ENCODE measurements around the gene CR2. TPM values are rescaled to one million over a fixed set of nuclear protein-coding genes. Genes with fewer than 3 reads are reported as not detected.

CR2 gene
- polyA plus RNA-seq, 1 of the 3 experiments (the other 2 are of a cell fraction) = not detected

GRCh38 chr1:207429963-207430362 is 24.2 kb upstream of the CR2 start:
- Histone ChIP-seq H3K9ac (no peak overlapping the region), H3K4me1 (ENCODE audit: control insufficient read depth in 1 of 2, insufficient read depth in 2 of 2, low read depth in 1 of 2, low read length in 1 of 2) (no peaks in the 10 kb centered on the region), H3K9me3 (no peaks in the 10 kb centered on the region), H3K36me3 (replicated peaks in 1 of 2; ENCODE audit: control insufficient read depth in 1 of 2, insufficient read depth in 2 of 2, low read length in 1 of 2) (no peaks in the 10 kb centered on the region), H3K27ac (ENCODE audit: low read depth in 2 of 2, low read length in 1 of 2) (no peak overlapping the region), H3K4me2 (no peak overlapping the region), H3K9me2 (no peaks in the 10 kb centered on the region; the same call in 1 of the 2 replicates), H3K27me3 (ENCODE audit: insufficient read depth) (peaks cover 3% of the 10 kb centered on the region; the same call in 1 of the 2 replicates), H3F3A (replicated peaks; ENCODE audit: insufficient read depth) (no peaks in the 10 kb centered on the region), H4K20me1 (ENCODE audit: insufficient read depth) (no peaks in the 10 kb centered on the region), H3K4me3 (ENCODE audit: low read depth in 2 of 2, low read length in 1 of 2) (no peak overlapping the region), H2AFZ (ENCODE audit: low read depth) (no peak overlapping the region), H3K79me2 (ENCODE audit: insufficient read depth) (no peaks in the 10 kb centered on the region)
- POLR2A ChIA-PET = no interaction called here
- TF ChIP-seq MXI1 (IDR thresholded peaks at IDR 0.05; ENCODE audit: low read depth, low read length) = no peak
- TF ChIP-seq JUND (IDR thresholded peaks at IDR 0.05) = no peak
- TF ChIP-seq RAD21 (IDR thresholded peaks at IDR 0.05; ENCODE audit: low read length) = no peak
- no peak for TF ChIP-seq FOXM1 (IDR thresholded peaks at IDR 0.05; ENCODE audit: low read depth)
- no peak for TF ChIP-seq ZBTB33 (IDR thresholded peaks at IDR 0.05; ENCODE audit: borderline replicate concordance, low read depth)
- no peak for TF ChIP-seq RXRA (IDR thresholded peaks at IDR 0.05; ENCODE audit: borderline replicate concordance, low read depth)
- no peak for TF ChIP-seq REST (IDR thresholded peaks at IDR 0.05; ENCODE audit: low read depth, low read length)
- no peak for TF ChIP-seq USF1 (IDR thresholded peaks at IDR 0.05; ENCODE audit: borderline replicate concordance, low read depth)
- TF ChIP-seq RCOR1 (IDR thresholded peaks at IDR 0.05; ENCODE audit: low read length) = no peak
- TF ChIP-seq SIN3A (IDR thresholded peaks at IDR 0.05; ENCODE audit: borderline replicate concordance, low read depth, low read length) = no peak
- no peak for TF ChIP-seq PBX3 (IDR thresholded peaks at IDR 0.05)
- TF ChIP-seq CHD2 (IDR thresholded peaks at IDR 0.05; ENCODE audit: low read length, partially characterized antibody) = no peak
- no peak for TF ChIP-seq MEF2A (IDR thresholded peaks at IDR 0.05; ENCODE audit: borderline replicate concordance, low read depth)
- TF ChIP-seq GATA2 (CRISPR knock-in tag; IDR thresholded peaks at IDR 0.05) = no peak
- TF ChIP-seq CTCF (IDR thresholded peaks at IDR 0.05) = no peak
- no peak for TF ChIP-seq GABPA (IDR thresholded peaks at IDR 0.05; ENCODE audit: low read depth)
- TF ChIP-seq POLR2AphosphoS5 (IDR thresholded peaks at IDR 0.05; ENCODE audit: low read depth, low read length) = no peak
- DNase-seq = no peak
- WGBS (ENCODE audit: low lambda C conversion rate) = 2% methylated on average over 2 of the region's 2 CpGs
- CTCF ChIA-PET = no interaction called here

Data from SK-N-SH (cell line).